ENCODE data around the gene UBE2E1.

The UBE2E1 gene

GRCh38 chr3:23888617-23889228, 83.0 kb downstream of the UBE2E1 start:
- CTCF ChIA-PET: interaction anchor here (1.0 to 6.5 kb wide), 16 partner anchors 9 to 371 kb away, joined by 3 to 35 read pairs (median 5); no protein-coding TSS in a partner anchor
- no peak overlapping the region for H3K4me3 ChIP-seq (ENCODE audit: control insufficient read depth in 1 of 7, extremely low read depth in 1 of 7, insufficient read depth in 4 of 7, low read depth in 2 of 7, low read length in 6 of 7)
- H3K9me3 ChIP-seq (ENCODE audit: control extremely low read depth in 1 of 5, control insufficient read depth in 4 of 5, insufficient read depth in 2 of 5, low read depth in 1 of 5, low read length in 4 of 5): no peaks in the 10 kb centered on the region
- H3K36me3 ChIP-seq (ENCODE audit: control insufficient read depth in 4 of 4, insufficient read depth in 4 of 4, low read length in 3 of 4): peaks cover 6 to 46% (median 21%) of the 10 kb centered on the region in 4 experiments
- POLR2A ChIA-PET: interaction anchor here (0.9 kb wide), 1 partner anchor 28 kb away, joined by 5 read pairs; the partner anchor contains the start of genes NKIRAS1 and RPL15
- 83% methylated on average over 1 of the region's 3 CpGs for WGBS (ENCODE audit: insufficient coverage)
- H3K27me3 ChIP-seq (replicated peaks in 2 of 5; ENCODE audit: control insufficient read depth in 4 of 5, insufficient read depth in 5 of 5, low read length in 4 of 5): no peaks in the 10 kb centered on the region
- DNase-seq: peak; percentile 64 to 84 (median 76)
- H3K27ac ChIP-seq (ENCODE audit: insufficient read depth in 1 of 2, low read depth in 1 of 2, low read length in 2 of 2, poor library complexity in 1 of 2, severe bottlenecking in 2 of 2): peak overlapping the region in 1 of 2 experiments; percentile 21
- peaks cover 0 to 6% (median 4%) of the 10 kb centered on the region in 4 experiments for H3K4me1 ChIP-seq (ENCODE audit: control extremely low read depth in 1 of 4, control insufficient read depth in 4 of 4, insufficient read depth in 4 of 4, low read length in 3 of 4)

- ChIA-PET POLR2A (no interaction called here), CTCF (interaction anchor here (0.7 to 6.5 kb wide), 14 partner anchors 8 to 793 kb away, joined by 3 to 35 read pairs (median 5); no protein-coding TSS in a partner anchor)
- peaks cover 0 to 6% (median 4%) of the 10 kb centered on the region in 4 experiments for H3K4me1 ChIP-seq (ENCODE audit: control extremely low read depth in 1 of 4, control insufficient read depth in 4 of 4, insufficient read depth in 4 of 4, low read length in 3 of 4)
- DNase-seq: no peak
- 75% methylated on average over 1 of the region's 2 CpGs for WGBS (ENCODE audit: insufficient coverage)
- H3K27ac ChIP-seq (ENCODE audit: insufficient read depth in 1 of 2, low read depth in 1 of 2, low read length in 2 of 2, poor library complexity in 1 of 2, severe bottlenecking in 2 of 2): peak overlapping the region in 1 of 2 experiments; percentile 21
- H3K27me3 ChIP-seq (replicated peaks in 2 of 5; ENCODE audit: control insufficient read depth in 4 of 5, insufficient read depth in 5 of 5, low read length in 4 of 5): no peaks in the 10 kb centered on the region
- H3K4me3 ChIP-seq (ENCODE audit: control insufficient read depth in 1 of 7, extremely low read depth in 1 of 7, insufficient read depth in 4 of 7, low read depth in 2 of 7, low read length in 6 of 7): no peak overlapping the region
- H3K9me3 ChIP-seq (ENCODE audit: control extremely low read depth in 1 of 5, control insufficient read depth in 4 of 5, insufficient read depth in 2 of 5, low read depth in 1 of 5, low read length in 4 of 5): no peaks in the 10 kb centered on the region
- H3K36me3 ChIP-seq (ENCODE audit: control insufficient read depth in 4 of 4, insufficient read depth in 4 of 4, low read length in 3 of 4): peaks cover 6 to 50% (median 21%) of the 10 kb centered on the region in 4 experiments
These were observed 83.6 kb downstream of the UBE2E1 start for GRCh38 chr3:23889386-23889785.

GRCh38 chr3:23889950-23890349, 84.2 kb downstream of the UBE2E1 start:
- H3K4me1 ChIP-seq (ENCODE audit: control extremely low read depth in 1 of 4, control insufficient read depth in 4 of 4, insufficient read depth in 4 of 4, low read length in 3 of 4): peaks cover 0 to 6% (median 4%) of the 10 kb centered on the region in 4 experiments
- POLR2A ChIA-PET: no interaction called here
- DNase-seq: no peak
- H3K36me3 ChIP-seq (ENCODE audit: control insufficient read depth in 4 of 4, insufficient read depth in 4 of 4, low read length in 3 of 4): peaks cover 6 to 55% (median 23%) of the 10 kb centered on the region in 4 experiments
- no peaks in the 10 kb centered on the region for H3K9me3 ChIP-seq (ENCODE audit: control extremely low read depth in 1 of 5, control insufficient read depth in 4 of 5, insufficient read depth in 2 of 5, low read depth in 1 of 5, low read length in 4 of 5)
- no peaks in the 10 kb centered on the region for H3K27me3 ChIP-seq (replicated peaks in 2 of 5; ENCODE audit: control insufficient read depth in 4 of 5, insufficient read depth in 5 of 5, low read length in 4 of 5)
- H3K27ac ChIP-seq (ENCODE audit: insufficient read depth in 1 of 2, low read depth in 1 of 2, low read length in 2 of 2, poor library complexity in 1 of 2, severe bottlenecking in 2 of 2): no peak overlapping the region
- no peak overlapping the region for H3K4me3 ChIP-seq (ENCODE audit: control insufficient read depth in 1 of 7, extremely low read depth in 1 of 7, insufficient read depth in 4 of 7, low read depth in 2 of 7, low read length in 6 of 7)
- CTCF ChIA-PET: interaction anchor here (0.7 to 6.5 kb wide), 9 partner anchors 7 to 792 kb away, joined by 3 to 35 read pairs (median 5); no protein-coding TSS in a partner anchor
- 97% methylated on average over 3 of the region's 5 CpGs for WGBS (ENCODE audit: insufficient coverage)

- ChIA-PET CTCF (interaction anchor here (0.7 to 1.6 kb wide), 5 partner anchors 9 to 787 kb away, joined by 3 to 4 read pairs (median 3); no protein-coding TSS in a partner anchor), POLR2A (interaction anchor here (0.9 kb wide), 1 partner anchor 12 kb away, joined by 3 read pairs; no protein-coding TSS in a partner anchor)
- Histone ChIP-seq H3K9me3 (ENCODE audit: control extremely low read depth in 1 of 5, control insufficient read depth in 4 of 5, insufficient read depth in 2 of 5, low read depth in 1 of 5, low read length in 4 of 5) (peaks cover 0 to 3% (median 0%) of the 10 kb centered on the region in 5 experiments), H3K27ac (ENCODE audit: insufficient read depth in 1 of 2, low read depth in 1 of 2, low read length in 2 of 2, poor library complexity in 1 of 2, severe bottlenecking in 2 of 2) (no peak overlapping the region), H3K4me3 (ENCODE audit: control insufficient read depth in 1 of 7, extremely low read depth in 1 of 7, insufficient read depth in 4 of 7, low read depth in 2 of 7, low read length in 6 of 7) (no peak overlapping the region), H3K4me1 (ENCODE audit: control extremely low read depth in 1 of 4, control insufficient read depth in 4 of 4, insufficient read depth in 4 of 4, low read length in 3 of 4) (no peaks in the 10 kb centered on the region), H3K27me3 (replicated peaks in 2 of 5; ENCODE audit: control insufficient read depth in 4 of 5, insufficient read depth in 5 of 5, low read length in 4 of 5) (no peaks in the 10 kb centered on the region), H3K36me3 (ENCODE audit: control insufficient read depth in 4 of 4, insufficient read depth in 4 of 4, low read length in 3 of 4) (peaks cover 9 to 57% (median 31%) of the 10 kb centered on the region in 4 experiments)
- DNase-seq: no peak
- WGBS (ENCODE audit: insufficient coverage): 90% methylated on average over 8 of the region's 8 CpGs
These were observed 88.7 kb downstream of the UBE2E1 start for GRCh38 chr3:23894254-23895061.

DNA sequence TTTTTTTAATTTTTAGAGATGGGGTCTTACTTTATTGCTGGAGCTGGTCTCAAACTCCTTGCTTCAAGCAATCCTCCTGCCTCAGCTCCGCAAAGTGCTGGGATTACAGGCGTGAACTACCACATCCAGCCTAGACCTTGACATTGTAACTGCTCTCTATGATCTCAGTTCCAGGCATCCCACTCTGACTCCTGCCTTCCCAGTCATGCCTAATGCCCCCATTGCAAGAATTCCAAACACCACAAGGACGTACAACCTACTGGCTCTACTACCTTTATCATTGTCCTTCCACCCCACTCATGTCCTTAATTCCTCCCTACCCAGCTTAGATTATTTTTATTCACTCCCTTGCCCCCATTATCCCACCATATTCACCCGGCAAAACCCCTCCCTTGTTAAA, 89.4 kb downstream of the UBE2E1 start:
- ChIA-PET CTCF (interaction anchor here (0.7 to 1.6 kb wide), 3 partner anchors 9 to 787 kb away, joined by 3 to 4 read pairs (median 3); no protein-coding TSS in a partner anchor), POLR2A (no interaction called here)
- Histone ChIP-seq H3K4me1 (ENCODE audit: control extremely low read depth in 1 of 4, control insufficient read depth in 4 of 4, insufficient read depth in 4 of 4, low read length in 3 of 4) (no peaks in the 10 kb centered on the region), H3K27ac (ENCODE audit: insufficient read depth in 1 of 2, low read depth in 1 of 2, low read length in 2 of 2, poor library complexity in 1 of 2, severe bottlenecking in 2 of 2) (no peak overlapping the region), H3K36me3 (ENCODE audit: control insufficient read depth in 4 of 4, insufficient read depth in 4 of 4, low read length in 3 of 4) (peaks cover 8 to 57% (median 35%) of the 10 kb centered on the region in 4 experiments), H3K9me3 (ENCODE audit: control extremely low read depth in 1 of 5, control insufficient read depth in 4 of 5, insufficient read depth in 2 of 5, low read depth in 1 of 5, low read length in 4 of 5) (peaks cover 0 to 3% (median 0%) of the 10 kb centered on the region in 5 experiments), H3K27me3 (replicated peaks in 2 of 5; ENCODE audit: control insufficient read depth in 4 of 5, insufficient read depth in 5 of 5, low read length in 4 of 5) (no peaks in the 10 kb centered on the region), H3K4me3 (ENCODE audit: control insufficient read depth in 1 of 7, extremely low read depth in 1 of 7, insufficient read depth in 4 of 7, low read depth in 2 of 7, low read length in 6 of 7) (no peak overlapping the region)
- no peak for DNase-seq
- WGBS (ENCODE audit: insufficient coverage): 98% methylated on average over 4 of the region's 4 CpGs

- WGBS (ENCODE audit: insufficient coverage): 99% methylated on average over 6 of the region's 6 CpGs
- H3K27ac ChIP-seq (ENCODE audit: insufficient read depth in 1 of 2, low read depth in 1 of 2, low read length in 2 of 2, poor library complexity in 1 of 2, severe bottlenecking in 2 of 2): no peak overlapping the region
- no peaks in the 10 kb centered on the region for H3K27me3 ChIP-seq (replicated peaks in 2 of 5; ENCODE audit: control insufficient read depth in 4 of 5, insufficient read depth in 5 of 5, low read length in 4 of 5)
- CTCF ChIA-PET: interaction anchor here (0.7 to 0.9 kb wide), 2 partner anchors 19 to 48 kb away, joined by 3 read pairs; no protein-coding TSS in a partner anchor
- POLR2A ChIA-PET: no interaction called here
- DNase-seq: no peak
- H3K4me1 ChIP-seq (ENCODE audit: control extremely low read depth in 1 of 4, control insufficient read depth in 4 of 4, insufficient read depth in 4 of 4, low read length in 3 of 4): no peaks in the 10 kb centered on the region
- H3K36me3 ChIP-seq (ENCODE audit: control insufficient read depth in 4 of 4, insufficient read depth in 4 of 4, low read length in 3 of 4): peaks cover 16 to 41% (median 23%) of the 10 kb centered on the region in 4 experiments
- no peak overlapping the region for H3K4me3 ChIP-seq (ENCODE audit: control insufficient read depth in 1 of 7, extremely low read depth in 1 of 7, insufficient read depth in 4 of 7, low read depth in 2 of 7, low read length in 6 of 7)
- H3K9me3 ChIP-seq (ENCODE audit: control extremely low read depth in 1 of 5, control insufficient read depth in 4 of 5, insufficient read depth in 2 of 5, low read depth in 1 of 5, low read length in 4 of 5): peaks cover 0 to 3% (median 0%) of the 10 kb centered on the region in 5 experiments
These were observed 95.0 kb downstream of the UBE2E1 start for GRCh38 chr3:23900744-23901143.

Data from common myeloid progenitor, CD34-positive (primary cell).